ENCODE measurements around the gene PLA2G4D.

DNA sequence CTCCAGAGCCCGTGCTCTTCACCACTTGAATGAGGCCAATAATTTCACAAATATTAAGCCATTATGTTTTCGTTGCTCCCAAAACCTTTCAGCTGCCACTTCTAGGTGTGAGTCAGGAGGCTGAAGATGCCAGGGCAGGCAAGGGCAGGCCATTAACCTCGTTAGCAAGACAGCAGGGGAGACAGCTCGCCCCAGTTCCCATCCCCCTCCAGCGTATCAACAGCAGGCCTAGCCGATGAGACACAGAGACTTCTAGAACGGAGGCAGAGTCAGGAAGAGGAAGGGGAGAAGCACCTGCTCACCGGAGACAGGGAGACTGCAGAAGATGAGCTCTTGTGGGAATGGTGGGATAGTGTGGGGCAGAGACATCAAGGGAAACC is 45.6 kb downstream of the PLA2G4D start:
- TF ChIP-seq, protein P1, sequence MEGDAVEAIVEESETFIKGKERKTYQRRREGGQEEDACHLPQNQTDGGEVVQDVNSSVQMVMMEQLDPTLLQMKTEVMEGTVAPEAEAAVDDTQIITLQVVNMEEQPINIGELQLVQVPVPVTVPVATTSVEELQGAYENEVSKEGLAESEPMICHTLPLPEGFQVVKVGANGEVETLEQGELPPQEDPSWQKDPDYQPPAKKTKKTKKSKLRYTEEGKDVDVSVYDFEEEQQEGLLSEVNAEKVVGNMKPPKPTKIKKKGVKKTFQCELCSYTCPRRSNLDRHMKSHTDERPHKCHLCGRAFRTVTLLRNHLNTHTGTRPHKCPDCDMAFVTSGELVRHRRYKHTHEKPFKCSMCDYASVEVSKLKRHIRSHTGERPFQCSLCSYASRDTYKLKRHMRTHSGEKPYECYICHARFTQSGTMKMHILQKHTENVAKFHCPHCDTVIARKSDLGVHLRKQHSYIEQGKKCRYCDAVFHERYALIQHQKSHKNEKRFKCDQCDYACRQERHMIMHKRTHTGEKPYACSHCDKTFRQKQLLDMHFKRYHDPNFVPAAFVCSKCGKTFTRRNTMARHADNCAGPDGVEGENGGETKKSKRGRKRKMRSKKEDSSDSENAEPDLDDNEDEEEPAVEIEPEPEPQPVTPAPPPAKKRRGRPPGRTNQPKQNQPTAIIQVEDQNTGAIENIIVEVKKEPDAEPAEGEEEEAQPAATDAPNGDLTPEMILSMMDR (IDR thresholded peaks at IDR 0.05; ENCODE audit: poor library complexity, severe bottlenecking) = no peak
- no peak for TF ChIP-seq EZH2 (IDR thresholded peaks at IDR 0.05; ENCODE audit: borderline replicate concordance, insufficient read depth, low read length, poor library complexity, severe bottlenecking)
- no peak for TF ChIP-seq RAD21 (conservative IDR thresholded peaks at IDR 0.05)
- TF ChIP-seq POLR2AphosphoS5 (IDR thresholded peaks at IDR 0.05) = no peak
- no peak for TF ChIP-seq REST (IDR thresholded peaks at IDR 0.05; ENCODE audit: borderline replicate concordance)
- no peak for TF ChIP-seq EP300 (conservative IDR thresholded peaks at IDR 0.05; ENCODE audit: poor library complexity, severe bottlenecking)
- TF ChIP-seq SMC3 (conservative IDR thresholded peaks at IDR 0.05; ENCODE audit: poor library complexity) = no peak
- TF ChIP-seq TAF1 (IDR thresholded peaks at IDR 0.05; ENCODE audit: low read depth) = no peak
